HG03064 (cell line): ENCODE data around the gene TSC22D4.
"Not testable (repeated sequence)": the region's sequence is repeated elsewhere in the genome, so short reads cannot be mapped to it uniquely, and the experiment has no call there.

ENCODE experiments used
- ATAC-seq: cut with Tn5 transposase; IDR thresholded peaks from one replicate; pipeline ENCODE4 v1.9.1; 2021; ENCODE audit warnings: low read depth; ENCODE audit not compliant: unreplicated experiment

TSC22D4 gene

DNA sequence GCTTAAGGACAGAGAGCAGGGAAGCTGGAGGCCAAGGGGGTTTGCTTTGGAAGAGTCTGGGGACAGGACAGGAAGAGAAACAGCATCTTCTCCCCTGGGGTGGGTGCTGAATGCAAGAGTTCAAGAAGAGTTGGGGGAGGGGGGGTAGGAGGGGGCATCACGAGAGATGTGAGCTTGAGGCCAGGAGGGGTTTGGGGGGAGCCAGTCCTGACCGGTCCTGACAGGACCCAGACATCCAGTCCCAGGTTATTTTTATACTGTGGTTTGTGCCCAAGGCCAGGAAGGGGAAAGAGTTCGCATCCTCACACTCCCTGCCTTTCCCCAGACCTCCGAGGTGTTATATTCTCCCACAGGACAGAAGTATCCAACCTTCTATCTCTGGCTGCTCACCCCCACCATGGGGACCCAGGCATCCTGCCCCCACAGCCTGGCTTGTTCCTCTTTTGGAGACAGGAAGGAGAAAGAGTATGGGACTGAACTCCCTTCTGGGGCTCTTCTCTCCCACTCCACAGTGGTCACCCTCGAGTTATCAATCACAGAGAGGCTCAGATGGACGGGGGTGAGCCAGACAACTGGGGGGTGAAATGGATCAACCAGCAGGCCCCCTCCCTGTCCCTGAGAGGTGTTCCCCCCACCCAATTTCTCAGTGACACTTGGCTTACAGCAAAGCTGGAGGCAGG is 2.8 kb downstream of the TSC22D4 start:
- ATAC-seq, result no peak

GRCh38 chr7:100475549-100475948 is 3.5 kb downstream of the TSC22D4 start:
- no peak for ATAC-seq

GRCh38 chr7:100472854-100473499 is 6.0 kb downstream of the TSC22D4 start:
- ATAC-seq, result no peak

DNA sequence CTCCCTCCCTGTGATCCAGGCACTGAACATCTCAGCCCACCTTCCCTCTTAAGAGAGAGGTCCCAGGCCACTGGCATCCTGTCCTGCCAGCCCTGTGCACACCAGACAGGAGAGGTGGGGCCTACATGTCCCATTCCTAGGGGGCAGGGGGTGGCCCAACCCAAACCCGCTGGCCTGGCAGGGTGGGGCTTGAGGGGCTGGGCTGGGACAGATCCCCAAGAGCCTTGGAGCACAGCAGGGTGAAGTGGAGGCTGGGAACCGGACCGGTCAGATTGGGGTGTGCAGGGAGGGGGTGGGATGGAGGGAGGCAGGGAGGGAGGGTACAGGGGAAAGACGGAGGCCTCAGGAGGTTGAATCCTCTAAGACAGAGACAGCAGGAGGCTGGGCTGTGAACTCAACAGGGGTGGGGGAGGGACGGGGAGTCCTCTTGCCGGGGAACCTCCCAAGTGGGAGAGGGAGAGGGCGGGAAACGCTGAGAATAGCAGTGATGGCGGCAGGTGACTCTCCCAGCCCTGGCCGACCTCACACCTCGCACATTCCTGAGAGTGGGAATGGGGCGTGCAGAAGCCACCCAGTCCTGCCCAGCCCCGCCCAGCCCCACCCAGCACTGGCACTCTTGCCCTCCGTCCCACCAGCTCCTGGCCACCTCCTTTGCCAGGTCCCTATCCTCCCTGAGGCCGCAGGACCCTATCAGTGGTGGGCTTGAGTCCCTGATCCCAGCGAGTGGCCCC is 6.7 kb downstream of the TSC22D4 start:
- no peak for ATAC-seq

GRCh38 chr7:100471021-100471420 is 8.0 kb downstream of the TSC22D4 start:
- ATAC-seq, result no peak

- no peak for ATAC-seq
Observed at GRCh38 chr7:100469227-100470044, 9.6 kb downstream of the TSC22D4 start.

DNA sequence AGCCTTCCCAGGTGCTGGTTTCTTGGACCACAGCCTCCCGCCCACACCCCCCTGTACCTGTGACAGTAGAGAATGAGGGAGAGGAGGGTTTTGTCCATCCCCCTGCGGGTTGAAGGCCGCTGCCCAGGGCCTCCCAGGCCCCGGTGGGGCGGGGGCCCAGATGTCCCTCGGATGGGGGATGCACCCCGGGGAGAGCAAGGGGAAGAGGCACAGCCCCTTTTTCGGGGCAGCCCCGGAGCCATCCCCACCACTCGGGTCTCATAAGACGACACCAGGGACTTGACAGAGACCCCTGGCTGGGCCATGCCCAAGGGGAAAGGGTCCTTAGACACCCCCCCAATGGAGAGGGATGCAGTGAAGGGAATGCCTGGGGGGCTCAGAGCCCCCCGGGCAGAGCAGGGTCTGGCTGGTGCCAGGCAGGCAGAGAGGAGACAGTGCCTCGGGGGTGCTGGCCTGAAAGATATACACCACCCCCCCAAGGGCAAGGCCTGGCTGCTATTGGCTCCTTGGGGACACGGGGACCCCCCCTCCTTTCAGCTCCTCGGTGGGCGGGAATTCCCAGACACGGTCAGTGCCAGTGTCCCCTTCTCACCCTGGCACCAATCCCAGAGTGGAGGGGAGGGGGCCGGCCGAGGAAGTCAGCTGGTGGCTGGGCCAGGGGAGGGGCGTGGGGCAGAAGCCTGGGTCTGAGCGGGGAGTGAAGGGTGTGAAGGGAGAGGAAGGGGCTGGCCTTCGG is 11.2 kb downstream of the TSC22D4 start:
- no peak for ATAC-seq

DNA sequence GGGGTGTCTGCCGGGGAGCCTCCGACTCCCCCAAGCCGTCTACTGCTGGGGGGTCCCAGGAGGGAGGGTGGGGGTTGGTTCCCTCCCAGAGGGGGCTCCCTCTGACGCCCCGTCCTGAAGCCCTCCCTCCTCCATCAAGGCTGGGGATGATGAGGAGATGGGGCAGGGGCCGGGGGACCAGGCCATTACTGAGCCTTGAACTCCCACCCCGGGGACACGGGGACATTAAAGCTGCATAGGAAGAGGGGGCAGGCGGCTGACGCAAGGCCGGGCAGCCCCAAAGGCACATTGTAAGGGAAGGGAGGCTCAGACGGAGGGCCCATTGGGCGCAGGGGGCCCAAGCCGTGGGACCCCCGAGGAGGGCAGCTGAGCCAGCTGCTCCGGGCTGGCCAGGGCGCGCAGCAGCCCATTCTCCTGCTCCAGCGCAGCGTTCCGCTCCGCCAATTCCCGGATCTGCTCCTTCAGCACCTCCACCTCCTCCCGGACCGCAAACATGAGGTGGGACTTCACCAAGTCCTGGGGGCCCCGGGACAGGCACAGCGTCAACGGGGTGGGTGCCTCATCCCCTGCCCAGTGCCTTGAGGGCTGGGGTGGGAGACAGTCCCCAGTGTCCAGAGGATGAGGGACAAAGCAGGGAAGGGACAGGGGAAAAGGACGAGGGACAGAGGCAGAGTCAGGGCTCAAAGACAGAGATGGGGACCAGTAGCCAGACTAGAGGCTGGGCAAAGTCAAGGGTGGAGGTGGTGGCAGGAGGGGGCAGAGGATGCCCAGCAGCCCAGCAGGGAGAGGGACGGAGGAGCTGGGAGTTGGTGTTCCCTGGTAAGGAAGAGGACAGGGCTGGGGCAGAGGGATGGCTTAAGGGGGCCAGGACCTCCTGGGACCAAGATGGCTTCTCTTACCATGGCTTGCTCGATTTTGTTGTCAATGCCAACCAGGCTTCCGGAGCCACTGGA is 12.1 kb downstream of the TSC22D4 start:
- no peak for ATAC-seq

DNA sequence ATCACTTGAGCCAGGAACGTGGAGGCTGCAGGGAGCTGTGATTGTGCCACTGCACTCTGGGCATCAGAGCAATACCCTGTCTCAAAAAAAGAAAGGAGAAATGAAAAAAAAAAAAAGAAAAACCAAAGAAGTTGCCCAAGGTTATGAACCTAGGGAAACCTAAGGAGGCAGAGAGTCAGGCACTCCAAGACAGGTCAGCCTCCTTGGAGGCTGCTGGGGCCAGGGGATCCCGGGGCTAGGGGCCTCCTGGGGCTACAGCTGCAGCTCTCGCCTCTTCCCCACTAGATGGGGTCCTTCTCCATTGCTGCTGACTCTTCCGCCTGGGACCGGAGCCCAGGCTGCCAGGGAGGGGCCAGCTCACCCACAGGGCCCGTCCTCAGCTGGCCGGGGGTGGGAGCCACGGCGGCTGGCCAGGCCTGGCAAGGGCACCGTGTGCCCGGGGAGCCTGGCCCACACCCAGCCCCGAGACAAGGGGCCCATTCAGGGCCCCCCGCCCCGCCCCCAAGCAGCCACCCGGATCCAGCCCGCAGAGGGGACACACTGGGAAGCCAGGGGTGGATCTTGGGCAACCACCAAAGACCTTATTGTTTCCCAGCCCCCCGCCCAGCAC is 13.2 kb downstream of the TSC22D4 start:
- no peak for ATAC-seq

DNA sequence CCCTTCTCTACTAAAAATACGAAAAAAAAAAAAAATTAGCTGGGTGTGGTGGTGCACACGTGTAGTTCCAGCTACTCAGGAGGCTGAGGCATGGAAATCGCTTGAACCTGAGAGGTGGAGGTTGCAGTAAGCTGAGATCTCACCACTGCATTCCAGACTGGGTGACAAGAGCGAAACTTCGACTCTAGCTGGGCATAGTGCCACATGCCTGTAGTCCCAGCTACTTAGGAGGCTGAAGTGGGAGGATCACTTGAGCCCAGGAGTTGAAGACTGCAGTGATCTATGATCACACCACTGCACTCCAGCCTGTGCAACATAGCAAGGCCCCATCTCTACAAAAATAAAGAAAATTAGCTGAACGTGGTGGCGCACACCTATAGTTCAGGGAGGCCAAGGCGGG is 13.7 kb downstream of the TSC22D4 start:
- no peak for ATAC-seq

GRCh38 chr7:100464791-100465190 is 14.2 kb downstream of the TSC22D4 start:
- no peak for ATAC-seq

- no peak for ATAC-seq
Observed at GRCh38 chr7:100464210-100464660, 14.8 kb downstream of the TSC22D4 start, which contains the start of gene SPACDR. Gene SPACDR (minus strand): TSS chr7:100464260. CDS start chr7:100464025, 235 bp downstream.

- no peak for ATAC-seq
Observed at GRCh38 chr7:100457033-100457432, 22.0 kb downstream of the TSC22D4 start.

DNA sequence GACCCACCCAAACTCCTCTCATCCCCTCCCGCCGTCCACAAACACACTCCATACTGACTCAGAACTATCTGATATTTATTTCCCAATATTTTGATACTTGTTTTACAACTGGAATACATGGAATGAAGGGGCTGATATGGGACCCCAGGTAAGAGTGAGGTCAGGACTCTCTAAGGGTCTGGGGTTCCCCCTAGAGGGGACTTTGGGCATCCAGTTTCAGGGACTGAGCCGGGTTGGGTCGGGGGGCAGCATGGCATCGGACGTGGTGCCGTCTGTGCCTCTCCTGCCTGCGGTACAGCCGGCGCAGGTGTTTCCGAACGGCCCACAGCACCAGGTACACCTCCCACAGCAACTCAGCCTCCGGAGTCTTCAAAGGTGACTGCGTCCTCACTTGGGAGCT is 22.5 kb downstream of the TSC22D4 start:
- no peak for ATAC-seq

GRCh38 chr7:100455206-100455605 is 23.8 kb downstream of the TSC22D4 start:
- no peak for ATAC-seq

DNA sequence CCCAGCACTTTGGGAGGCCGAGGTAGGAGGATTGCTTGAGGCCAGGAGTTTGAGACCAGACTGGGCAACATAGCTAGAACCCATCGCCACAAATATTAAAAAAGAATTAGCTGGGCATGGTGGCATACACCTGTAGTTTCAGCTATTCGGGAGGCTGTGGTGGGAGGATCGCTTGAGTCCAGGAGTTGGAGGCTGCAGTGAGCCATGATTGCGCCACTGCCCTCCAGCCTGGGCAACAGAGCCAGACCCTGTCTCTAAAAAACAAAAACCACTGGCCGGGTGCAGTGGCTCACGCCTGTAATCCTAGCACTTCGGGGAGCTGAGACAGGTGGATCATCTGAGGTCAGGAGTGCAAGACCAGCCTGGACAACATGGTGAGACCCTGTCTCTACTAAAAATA is 25.2 kb downstream of the TSC22D4 start:
- ATAC-seq, result not testable (repeated sequence)

GRCh38 chr7:100452513-100452912 is 26.5 kb downstream of the TSC22D4 start:
- ATAC-seq, result no peak

DNA sequence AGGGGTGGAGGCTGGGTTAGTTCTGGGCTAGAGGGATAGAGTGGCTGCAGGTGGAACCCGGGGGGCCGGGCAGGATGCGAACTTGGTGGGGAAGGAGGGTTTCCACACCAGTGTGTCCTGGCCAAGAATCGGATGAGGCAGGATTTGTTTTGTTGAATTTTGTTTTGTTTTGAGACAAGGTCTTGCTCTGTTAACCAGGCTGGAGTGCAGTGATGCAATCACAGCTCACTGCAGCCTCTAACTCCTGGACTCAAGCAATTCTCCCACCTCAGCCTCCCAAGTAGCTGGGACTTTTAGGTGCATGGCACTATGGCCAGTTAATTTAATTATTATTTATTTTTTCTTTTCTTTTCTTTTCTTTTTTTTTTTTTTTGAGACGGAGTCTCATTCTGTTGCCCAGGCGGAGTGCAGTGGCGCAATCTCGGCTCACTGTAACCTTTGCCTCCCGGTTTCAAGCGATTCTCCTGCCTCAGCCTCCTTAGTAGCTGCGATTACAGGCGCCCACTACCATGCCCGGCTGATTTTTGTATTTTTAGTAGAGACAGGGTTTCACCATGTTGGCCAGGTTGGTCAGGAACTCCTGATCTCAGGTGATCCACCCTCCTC is 29.7 kb downstream of the TSC22D4 start:
- ATAC-seq, result no peak
